Measurements from ENCODE around the gene RAD51B. TPM values are rescaled to one million over a fixed set of nuclear protein-coding genes. Genes with fewer than 3 reads are reported as not detected.
A peak's percentile ranks its signal among the peaks of the same experiment; 100 is the strongest.

Gene RAD51B
- total RNA-seq, 4 donors from 2014 or later = 8.9 to 30.3 (median 10.4) TPM

DNA sequence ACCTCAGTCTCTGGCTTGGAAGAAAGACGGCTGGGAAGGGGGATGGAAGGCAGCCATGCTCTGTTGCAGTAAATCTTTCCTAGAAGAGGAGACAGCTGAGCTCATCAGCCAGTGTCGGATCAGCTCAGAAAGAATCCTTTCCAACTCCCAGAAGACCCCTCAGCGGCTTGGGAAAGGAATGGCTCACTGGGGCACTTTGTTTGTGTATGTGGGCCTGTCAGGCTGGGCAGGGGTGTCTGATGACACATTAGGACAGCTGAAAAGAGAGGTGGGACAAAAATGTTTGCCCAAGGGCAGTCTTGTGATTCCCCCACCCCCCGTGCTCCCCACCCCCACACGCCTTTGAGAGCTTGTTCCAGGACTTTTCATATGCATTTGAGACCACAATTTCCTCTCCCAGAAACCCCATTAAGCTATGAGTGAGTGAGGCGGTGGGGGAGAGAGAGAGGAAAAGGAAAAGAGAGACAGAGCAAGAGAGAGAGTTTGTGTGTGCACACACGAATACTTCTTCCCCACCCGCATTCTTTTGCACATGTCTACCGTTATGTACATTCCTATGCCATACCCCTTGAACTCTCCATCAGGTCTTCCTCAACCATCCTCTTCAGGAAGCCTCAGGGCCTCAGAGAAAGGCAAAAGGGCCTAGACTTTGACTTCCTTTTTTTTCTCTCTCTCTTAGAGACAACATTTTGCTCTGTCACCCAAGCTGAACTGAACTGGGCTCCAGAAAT is 774.4 kb downstream of the RAD51B start:
- DNase-seq (ENCODE audit: low spot score) = no peak
- TF ChIP-seq, protein P1, sequence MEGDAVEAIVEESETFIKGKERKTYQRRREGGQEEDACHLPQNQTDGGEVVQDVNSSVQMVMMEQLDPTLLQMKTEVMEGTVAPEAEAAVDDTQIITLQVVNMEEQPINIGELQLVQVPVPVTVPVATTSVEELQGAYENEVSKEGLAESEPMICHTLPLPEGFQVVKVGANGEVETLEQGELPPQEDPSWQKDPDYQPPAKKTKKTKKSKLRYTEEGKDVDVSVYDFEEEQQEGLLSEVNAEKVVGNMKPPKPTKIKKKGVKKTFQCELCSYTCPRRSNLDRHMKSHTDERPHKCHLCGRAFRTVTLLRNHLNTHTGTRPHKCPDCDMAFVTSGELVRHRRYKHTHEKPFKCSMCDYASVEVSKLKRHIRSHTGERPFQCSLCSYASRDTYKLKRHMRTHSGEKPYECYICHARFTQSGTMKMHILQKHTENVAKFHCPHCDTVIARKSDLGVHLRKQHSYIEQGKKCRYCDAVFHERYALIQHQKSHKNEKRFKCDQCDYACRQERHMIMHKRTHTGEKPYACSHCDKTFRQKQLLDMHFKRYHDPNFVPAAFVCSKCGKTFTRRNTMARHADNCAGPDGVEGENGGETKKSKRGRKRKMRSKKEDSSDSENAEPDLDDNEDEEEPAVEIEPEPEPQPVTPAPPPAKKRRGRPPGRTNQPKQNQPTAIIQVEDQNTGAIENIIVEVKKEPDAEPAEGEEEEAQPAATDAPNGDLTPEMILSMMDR (IDR thresholded peaks at IDR 0.05) = no peak
- ATAC-seq (ENCODE audit: low FRiP score) = no peak

DNA sequence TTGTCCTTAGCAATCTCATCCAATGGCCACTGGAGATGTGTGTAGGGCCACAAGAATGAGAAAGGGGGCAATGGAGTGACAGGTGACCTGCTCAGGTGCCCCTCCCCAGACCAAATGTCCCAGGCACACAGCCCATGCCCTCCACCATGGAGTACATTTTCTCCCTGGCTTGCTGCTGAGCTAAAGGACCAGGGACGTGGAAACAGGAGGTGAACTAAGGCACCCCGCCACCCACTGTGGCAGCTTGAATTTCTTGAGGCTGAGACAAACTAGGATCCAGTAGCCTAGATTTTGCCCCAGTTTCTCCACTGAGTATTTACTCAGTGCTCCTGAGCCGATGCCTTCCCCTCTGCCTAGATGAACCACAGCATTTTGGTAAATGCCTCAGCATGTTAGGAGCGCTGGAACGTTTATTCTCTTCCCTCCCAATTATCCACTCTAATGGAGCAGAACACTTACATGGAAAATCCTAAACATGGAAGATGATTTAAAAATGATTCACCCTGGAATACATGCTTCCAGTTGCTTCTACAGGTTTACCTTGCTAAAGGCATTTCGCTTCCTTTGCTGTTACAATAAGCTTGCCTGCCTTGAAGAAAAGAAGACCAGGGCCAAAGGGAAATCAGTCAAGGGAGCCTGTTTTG is 775.3 kb downstream of the RAD51B start:
- ATAC-seq (ENCODE audit: low FRiP score) (no peak), DNase-seq (ENCODE audit: low spot score) (no peak)
- TF ChIP-seq, protein P1 (IDR thresholded peaks at IDR 0.05) = no peak

DNA sequence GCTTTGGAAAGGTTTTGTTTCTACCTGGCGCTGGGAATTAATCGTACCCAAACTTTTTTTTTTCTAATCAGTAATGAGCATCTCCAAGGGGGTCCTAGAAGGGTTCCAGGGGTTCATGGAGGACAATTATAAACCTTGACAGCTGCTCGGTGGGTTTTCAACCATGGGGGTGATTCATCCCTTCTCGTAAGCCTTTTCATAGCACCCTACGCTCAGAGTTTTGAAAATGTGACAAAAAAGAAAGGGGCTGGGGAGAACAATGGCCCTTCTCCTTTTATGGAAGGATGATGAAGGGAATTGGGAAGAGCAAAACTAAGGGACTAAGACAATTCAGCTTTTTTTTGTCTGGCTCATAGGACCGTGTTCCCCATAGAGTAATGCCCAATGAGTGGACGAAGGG is 776.6 kb downstream of the RAD51B start:
- DNase-seq (ENCODE audit: low spot score) (no peak), ATAC-seq (ENCODE audit: low FRiP score) (no peak)
- TF ChIP-seq, protein P1 (IDR thresholded peaks at IDR 0.05) = no peak

DNA sequence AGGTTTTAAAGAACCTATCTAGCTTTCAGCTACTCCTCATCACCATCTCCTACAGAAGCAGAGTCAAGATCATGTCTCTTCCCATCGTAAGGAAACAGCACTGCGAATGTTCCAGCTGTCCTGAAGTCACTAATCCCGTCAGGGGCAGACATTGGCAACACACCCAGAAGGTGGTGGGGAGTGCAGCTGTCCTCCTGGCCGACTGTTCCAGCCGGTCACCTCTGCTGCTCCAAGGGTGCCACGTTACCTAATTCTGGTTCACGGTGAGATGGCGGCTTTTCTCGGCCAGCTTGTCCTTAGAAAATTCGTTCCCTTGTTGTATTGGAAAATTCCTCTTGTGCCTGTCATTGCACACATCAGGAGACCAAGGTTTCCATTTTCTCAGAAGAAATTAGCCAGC is 777.1 kb downstream of the RAD51B start:
- TF ChIP-seq, protein P1 (IDR thresholded peaks at IDR 0.05) = no peak
- DNase-seq (ENCODE audit: low spot score) (no peak), ATAC-seq (ENCODE audit: low FRiP score) (no peak)

DNA sequence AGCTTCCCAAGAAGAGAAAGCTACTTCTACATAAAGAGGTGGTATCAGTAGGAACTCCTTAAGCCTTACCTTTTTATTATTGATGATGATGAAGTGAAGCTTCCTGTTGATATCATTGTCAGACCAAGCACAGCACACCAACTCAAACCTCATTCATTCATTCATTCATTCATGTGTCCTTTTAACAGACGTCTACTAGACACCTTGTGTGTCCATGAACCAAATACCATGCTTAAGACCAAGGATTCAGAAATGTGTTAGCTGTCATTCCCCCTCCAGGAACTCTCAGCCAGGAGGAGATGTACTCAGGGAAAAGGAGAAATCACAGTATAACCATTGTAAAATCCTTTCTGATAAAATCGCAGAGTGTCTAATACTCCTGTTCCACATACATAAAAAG is 778.5 kb downstream of the RAD51B start:
- TF ChIP-seq, protein P1 (IDR thresholded peaks at IDR 0.05) = no peak
- ATAC-seq (ENCODE audit: low FRiP score) (no peak), DNase-seq (ENCODE audit: low spot score) (no peak)

DNA sequence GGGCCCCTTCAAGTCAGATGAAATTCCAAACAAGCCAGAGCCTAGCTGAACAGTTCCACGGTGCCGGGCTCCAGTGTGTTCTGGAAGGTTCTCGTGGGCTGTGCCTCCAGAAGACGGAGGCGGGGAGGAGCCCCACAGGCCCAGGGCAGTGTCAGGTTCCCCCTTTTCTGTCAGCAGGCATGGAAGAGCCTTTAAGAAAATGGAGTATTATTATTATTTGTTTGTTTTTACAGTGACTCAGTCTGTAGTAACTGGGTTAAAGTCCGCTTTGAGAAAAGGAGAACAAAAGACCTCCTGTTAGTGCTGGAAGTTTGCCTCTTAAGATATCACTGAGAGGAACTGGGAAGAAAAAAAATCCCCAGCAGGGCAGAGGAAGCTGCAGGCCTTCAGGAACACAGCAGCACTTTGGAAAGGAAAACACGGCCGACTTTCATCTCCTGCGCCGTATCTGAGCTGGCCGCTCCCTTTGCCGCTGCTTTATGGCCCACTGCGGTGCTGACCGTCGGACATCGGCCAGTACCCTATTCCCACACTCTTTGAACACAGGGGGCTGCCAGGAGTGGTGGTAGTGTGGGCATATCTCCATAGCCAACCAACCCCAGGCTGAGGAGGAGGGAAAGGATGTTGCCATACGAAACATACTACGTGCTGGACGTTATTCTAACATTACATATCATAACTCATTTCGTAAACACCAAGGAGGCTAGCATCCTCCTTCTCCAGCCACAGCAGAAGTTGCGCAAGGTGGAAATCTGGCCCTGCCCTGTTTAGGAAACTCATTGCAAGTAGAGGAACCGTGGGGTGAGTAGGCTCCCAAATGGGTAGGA is 779.3 kb downstream of the RAD51B start:
- ATAC-seq (ENCODE audit: low FRiP score) = peak; percentile 59

More for the DNA sequence above, 779.3 kb downstream of the RAD51B start:
- no peak for DNase-seq (ENCODE audit: low spot score)
- TF ChIP-seq, protein P1 (IDR thresholded peaks at IDR 0.05) = no peak

All from omental fat pad (tissue), 4 donors.